Measurements from ENCODE around the gene MSTN.
"Not testable (repeated sequence)": the region's sequence is repeated elsewhere in the genome, so short reads cannot be mapped to it uniquely, and the experiment has no call there.

Gene MSTN

DNA sequence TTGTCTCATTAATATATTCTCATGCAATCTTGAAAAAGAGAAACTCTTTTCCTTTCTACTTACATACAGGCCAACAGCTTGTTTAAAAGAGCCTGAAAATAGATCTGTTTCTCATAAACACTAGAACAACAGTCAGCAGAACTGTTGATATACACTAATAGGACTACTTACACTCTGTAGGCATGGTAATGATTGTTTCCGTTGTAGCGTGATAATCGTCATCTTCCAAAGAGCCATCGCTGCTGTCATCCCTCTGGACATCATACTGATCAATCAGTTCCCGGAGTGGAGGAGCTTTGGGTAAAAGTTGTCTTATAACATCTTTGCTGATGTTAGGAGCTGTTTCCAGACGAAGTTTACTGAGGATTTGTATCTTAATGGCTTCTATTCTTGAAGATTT lies 476 bp downstream of the MSTN start:
- no peak for DNase-seq

DNA sequence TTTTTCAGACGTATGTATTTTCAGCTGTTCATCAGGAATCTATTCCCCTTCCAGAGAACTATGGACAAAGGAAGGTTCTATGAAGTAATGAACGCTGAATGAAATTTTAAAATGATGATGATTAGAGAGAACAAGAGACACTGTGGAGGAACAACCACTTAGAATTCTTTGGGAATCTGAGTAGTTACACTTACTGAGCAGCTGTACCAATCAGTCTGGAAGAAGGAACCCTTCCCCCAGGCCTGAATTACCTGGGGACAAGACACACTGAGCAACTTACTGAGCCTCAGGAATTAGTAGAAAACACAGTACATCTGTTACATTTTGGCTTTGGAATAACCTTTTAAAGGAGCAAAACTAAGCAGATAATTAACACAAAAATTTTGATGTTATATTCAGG lies 1.9 kb downstream of the MSTN start:
- DNase-seq = no peak

DNA sequence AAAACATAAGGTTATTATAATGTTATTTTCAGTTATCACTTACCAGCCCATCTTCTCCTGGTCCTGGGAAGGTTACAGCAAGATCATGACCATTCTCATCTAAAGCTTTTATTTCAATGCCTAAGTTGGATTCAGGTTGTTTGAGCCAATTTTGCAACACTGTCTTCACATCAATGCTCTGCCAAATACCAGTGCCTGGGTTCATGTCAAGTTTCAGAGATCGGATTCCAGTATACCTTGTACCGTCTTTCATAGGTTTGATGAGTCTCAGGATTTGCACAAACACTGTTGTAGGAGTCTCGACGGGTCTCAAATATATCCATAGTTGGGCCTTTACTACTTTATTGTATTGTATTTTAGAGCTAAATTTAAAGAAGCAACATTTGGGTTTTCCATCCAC lies 2.5 kb downstream of the MSTN start:
- DNase-seq = no peak

DNA sequence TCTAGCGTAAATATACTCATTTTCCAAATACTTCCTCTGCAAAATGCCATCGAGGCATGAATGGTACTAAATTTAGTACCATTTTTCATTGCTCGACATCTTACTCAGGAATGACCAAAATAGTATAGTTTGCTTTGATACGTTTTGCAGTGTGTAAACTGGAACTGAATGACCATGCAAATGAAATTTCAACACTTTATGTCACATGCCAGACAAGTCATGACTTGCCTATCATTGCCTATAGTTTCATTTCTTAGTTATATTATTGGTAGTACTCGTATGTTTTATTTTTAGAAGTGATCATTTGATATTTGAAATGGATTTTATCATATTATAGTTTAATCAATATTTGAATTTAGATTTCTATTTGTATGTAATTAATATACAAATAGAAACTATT lies 9.1 kb downstream of the MSTN start:
- DNase-seq = no peak

DNA sequence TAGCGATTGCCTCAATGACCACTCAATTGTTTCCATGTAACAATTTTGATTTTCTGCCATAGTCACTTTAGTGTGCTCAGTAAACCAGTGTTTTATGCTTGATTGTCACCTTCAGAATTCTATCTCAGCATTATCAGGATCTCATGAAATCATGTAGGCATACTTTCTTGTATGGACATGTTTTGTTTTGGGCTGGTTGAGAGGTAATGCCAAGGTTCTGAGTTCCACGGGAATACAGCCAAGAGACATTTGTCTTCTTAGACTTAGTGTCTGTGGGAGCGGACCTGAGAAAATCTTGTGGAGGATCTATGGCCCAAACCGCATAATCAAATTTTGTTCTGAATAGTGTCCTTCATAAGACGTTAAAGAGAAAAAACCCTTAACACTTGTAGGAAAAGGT lies 10.2 kb downstream of the MSTN start:
- no peak for DNase-seq

- DNase-seq = no peak
These were observed 11.3 kb downstream of the MSTN start for GRCh38 chr2:190051223-190051622.

DNA sequence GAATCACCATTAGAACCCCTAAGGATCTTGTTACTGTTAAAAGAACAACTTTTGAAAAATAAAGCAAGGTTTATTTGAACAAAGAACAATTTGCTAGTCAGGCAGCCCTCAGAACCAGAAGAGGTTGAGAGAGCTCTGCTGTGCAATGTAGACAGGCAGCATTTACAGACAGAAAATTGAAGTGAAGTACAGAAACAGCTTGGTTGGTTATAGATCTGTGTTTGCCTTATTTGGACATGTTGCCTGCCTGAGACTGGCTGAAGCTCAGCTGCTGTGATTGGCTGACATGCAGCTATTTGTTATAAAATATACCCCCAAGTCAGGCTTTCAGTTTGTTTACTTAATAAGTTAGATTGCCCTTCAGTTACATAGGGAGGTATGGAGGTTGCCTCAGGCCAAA lies 12.5 kb downstream of the MSTN start:
- no peak for DNase-seq

GRCh38 chr2:190044866-190045265 lies 17.7 kb downstream of the MSTN start:
- DNase-seq = no peak

DNA sequence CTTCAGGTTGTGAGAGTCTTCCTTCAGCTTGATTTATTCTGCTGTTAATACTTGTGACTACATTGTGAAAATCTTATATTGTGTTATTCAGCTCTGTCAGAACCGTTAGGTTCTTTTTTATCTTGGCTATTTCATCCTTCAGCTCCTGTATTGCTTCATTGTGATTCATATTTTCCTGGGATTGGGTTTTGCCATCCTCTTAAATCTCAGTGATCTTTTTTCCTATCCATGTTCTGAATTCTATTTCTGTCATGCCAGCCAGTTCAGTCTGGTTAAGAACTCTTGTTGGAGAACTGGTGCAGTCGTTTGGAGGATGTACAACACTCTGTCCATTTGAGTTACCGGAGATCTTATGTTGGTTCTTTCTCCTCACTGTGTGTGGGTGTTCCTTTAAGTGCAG lies 19.1 kb downstream of the MSTN start:
- DNase-seq = no peak

- DNase-seq = no peak
These were observed 26.5 kb downstream of the MSTN start for GRCh38 chr2:190036071-190036470.

- DNase-seq = not testable (repeated sequence)
These were observed 28.1 kb downstream of the MSTN start for GRCh38 chr2:190034417-190034816.

DNA sequence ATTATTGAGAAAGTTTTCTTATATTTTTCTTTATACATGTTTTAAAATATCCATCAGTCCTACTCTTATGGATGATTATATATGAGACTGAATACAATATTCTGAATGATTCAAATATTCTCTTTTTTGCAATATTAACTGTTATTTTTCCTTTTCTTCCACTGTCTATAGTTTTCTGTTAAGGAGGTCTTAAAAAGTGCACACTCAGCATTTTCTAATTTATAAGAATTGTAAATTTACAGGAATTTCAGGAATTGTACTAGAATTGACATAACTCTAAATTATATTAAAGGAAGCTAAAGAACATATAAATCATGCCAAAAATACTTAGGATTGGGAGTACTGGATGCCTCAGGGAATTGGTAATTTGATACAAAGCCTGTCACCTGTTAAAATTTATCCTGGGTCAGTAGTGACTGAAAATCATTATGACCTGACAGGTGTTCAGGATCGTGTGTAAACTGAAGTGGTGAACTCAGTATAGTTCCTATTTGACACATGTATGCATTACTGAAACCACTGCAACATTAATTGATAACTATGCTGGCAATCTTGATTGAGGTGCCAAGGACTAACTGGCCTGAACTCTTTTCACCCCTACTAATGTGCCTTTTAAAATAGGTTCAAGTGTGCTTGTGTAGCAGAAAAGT lies 30.4 kb downstream of the MSTN start:
- DNase-seq = no peak

GRCh38 chr2:190023860-190024259 lies 38.7 kb downstream of the MSTN start:
- peak; percentile 14 for DNase-seq

- no peak for DNase-seq
These were observed 41.8 kb downstream of the MSTN start for GRCh38 chr2:190020720-190021119.

- DNase-seq = no peak
These were observed 44.7 kb downstream of the MSTN start for GRCh38 chr2:190017837-190018236.

- not testable (repeated sequence) for DNase-seq
These were observed 46.6 kb downstream of the MSTN start for GRCh38 chr2:190015969-190016368.
